ENCODE data around the gene SMARCC2. TPM values are rescaled to one million over a fixed set of nuclear protein-coding genes. Genes with fewer than 3 reads are reported as not detected.
"Not testable (repeated sequence)": the region's sequence is repeated elsewhere in the genome, so short reads cannot be mapped to it uniquely, and the experiment has no call there.

Gene SMARCC2
- total RNA-seq, 2 donors from 2014 or later: 65.2 to 68.5 TPM

GRCh38 chr12:56219840-56220239, 30.6 kb upstream of the SMARCC2 start:
- no peak for ATAC-seq
- intact Hi-C loops (cut with DNase I): loop anchor here in 1 of 2 donors (5.0 kb wide), 1 partner anchor 33 kb away; the partner anchor contains the start of gene SMARCC2

GRCh38 chr12:56216461-56216860, 27.2 kb upstream of the SMARCC2 start:
- DNase-seq (no peak), ATAC-seq (no peak)
- intact Hi-C loops (cut with DNase I): no loop called here

More at GRCh38 chr12:56219840-56220239, 30.6 kb upstream of the SMARCC2 start:
- no peak for DNase-seq

GRCh38 chr12:56213878-56214277, 24.6 kb upstream of the SMARCC2 start:
- intact Hi-C loops (cut with DNase I): no loop called here
- no peak for DNase-seq
- no peak for ATAC-seq

GRCh38 chr12:56212361-56212760, 23.1 kb upstream of the SMARCC2 start:
- no peak for ATAC-seq
- intact Hi-C loops (cut with DNase I): no loop called here
- DNase-seq: no peak

GRCh38 chr12:56208006-56208405, 18.7 kb upstream of the SMARCC2 start:
- DNase-seq (no peak), ATAC-seq (no peak)
- intact Hi-C loops (cut with DNase I): no loop called here

- intact Hi-C loops (cut with DNase I): no loop called here
- peak; percentile 67 to 71 for ATAC-seq
- peak; percentile 54 for DNase-seq
Measured at GRCh38 chr12:56206452-56207166, 17.3 kb upstream of the SMARCC2 start.

- ATAC-seq (no peak), DNase-seq (no peak)
- intact Hi-C loops (cut with DNase I): no loop called here
Measured at GRCh38 chr12:56205445-56205844, 16.2 kb upstream of the SMARCC2 start.

GRCh38 chr12:56204275-56204674, 15.0 kb upstream of the SMARCC2 start:
- intact Hi-C loops (cut with DNase I): no loop called here

GRCh38 chr12:56202838-56203237, 13.6 kb upstream of the SMARCC2 start:
- no peak for ATAC-seq

More at GRCh38 chr12:56204275-56204674, 15.0 kb upstream of the SMARCC2 start:
- DNase-seq: no peak
- ATAC-seq: no peak

GRCh38 chr12:56202366-56202765, 13.1 kb upstream of the SMARCC2 start:
- intact Hi-C loops (cut with DNase I): no loop called here
- no peak for DNase-seq
- no peak for ATAC-seq

More at GRCh38 chr12:56202838-56203237, 13.6 kb upstream of the SMARCC2 start:
- intact Hi-C loops (cut with DNase I): no loop called here
- no peak for DNase-seq

GRCh38 chr12:56198836-56199235, 9.6 kb upstream of the SMARCC2 start:
- intact Hi-C loops (cut with DNase I): no loop called here
- ATAC-seq (no peak), DNase-seq (no peak)

- intact Hi-C loops (cut with DNase I): no loop called here
- no peak for ATAC-seq
- no peak for DNase-seq
Measured at GRCh38 chr12:56197921-56198635, 8.8 kb upstream of the SMARCC2 start.

GRCh38 chr12:56196818-56197550, 7.7 kb upstream of the SMARCC2 start:
- peak; percentile 52 to 75 for ATAC-seq
- intact Hi-C loops (cut with DNase I): not testable (repeated sequence)
- peak; percentile 39 for DNase-seq

GRCh38 chr12:56193025-56193578, 3.8 kb upstream of the SMARCC2 start:
- ATAC-seq (no peak), DNase-seq (peak; percentile 76)
- intact Hi-C loops (cut with DNase I): loop anchor here in 1 of 2 donors (5.0 kb wide), 1 partner anchor 274 kb away; the partner anchor contains the start of gene SPRYD4

GRCh38 chr12:56192582-56192981, 3.3 kb upstream of the SMARCC2 start:
- DNase-seq (no peak), ATAC-seq (no peak)
- intact Hi-C loops (cut with DNase I): loop anchor here in 1 of 2 donors (5.0 kb wide), 1 partner anchor 275 kb away; the partner anchor contains the start of gene SPRYD4

GRCh38 chr12:56190695-56191155, 1.4 kb upstream of the SMARCC2 start:
- intact Hi-C loops (cut with DNase I): loop anchor here in 1 of 2 donors (5.0 kb wide), 1 partner anchor 277 kb away; the partner anchor contains the start of gene SPRYD4
- DNase-seq: no peak
- peak in 1 of 2 donors; percentile 9 for ATAC-seq

- DNase-seq: peak; percentile 76
- peak; percentile 64 to 79 for ATAC-seq
- intact Hi-C loops (cut with DNase I): loop anchor here (2.0 to 5.0 kb wide), 5 partner anchors 31 to 277 kb away; partner anchors contain the start of genes ESYT1 (in 1 of the 2), MYL6 (in 1 of the 2), NABP2 (in 1 of the 2) and RNF41 (in 1 of the 2)
Measured at GRCh38 chr12:56189918-56190694, 823 bp upstream of the SMARCC2 start.

GRCh38 chr12:56188778-56189098, 545 bp downstream of the SMARCC2 start:
- DNase-seq (no peak), ATAC-seq (peak; percentile 4 to 8)
- intact Hi-C loops (cut with DNase I): loop anchor here (2.0 to 5.0 kb wide), 4 partner anchors 30 to 70 kb away; partner anchors contain the start of genes ESYT1 (in 1 of the 2), MYL6 (in 1 of the 2), NABP2 (in 1 of the 2) and RNF41 (in 1 of the 2)
